Endothelial cell (in vitro differentiated cells): ENCODE results near the gene VPS13D. TPM values are rescaled to one million over a fixed set of nuclear protein-coding genes. Genes with fewer than 3 reads are reported as not detected.

ENCODE experiments used
- DNase-seq: peaks from one replicate; pipeline ENCODE4 v3.0.0; 2021; ENCODE audit warnings: low spot score
- H3K27ac Mint-ChIP-seq: one replicate; pipeline ENCODE4 v1.8.0; 2021; ENCODE audit warnings: mixed read lengths, inconsistent platforms; ENCODE audit not compliant: unreplicated experiment
- H3K27me3 Mint-ChIP-seq: one replicate; pipeline ENCODE4 v1.8.0; 2021; ENCODE audit warnings: mild to moderate bottlenecking, moderate library complexity, mixed read lengths, inconsistent platforms; ENCODE audit not compliant: unreplicated experiment
- H3K36me3 Mint-ChIP-seq: one replicate; pipeline ENCODE4 v1.8.0; 2021; ENCODE audit warnings: mild to moderate bottlenecking, low read depth, mixed read lengths, inconsistent platforms; ENCODE audit not compliant: unreplicated experiment
- H3K4me1 Mint-ChIP-seq: one replicate; pipeline ENCODE4 v1.8.0; 2021; ENCODE audit warnings: mild to moderate bottlenecking, mixed read lengths, inconsistent platforms; ENCODE audit not compliant: unreplicated experiment
- H3K4me3 Mint-ChIP-seq: one replicate; pipeline ENCODE4 v1.8.0; 2021; ENCODE audit warnings: mild to moderate bottlenecking, mixed read lengths, inconsistent platforms; ENCODE audit not compliant: unreplicated experiment
- H3K9me3 Mint-ChIP-seq: one replicate; pipeline ENCODE4 v1.8.0; 2021; ENCODE audit warnings: mixed read lengths, inconsistent platforms; ENCODE audit not compliant: unreplicated experiment
- CTCF ChIP-seq: fragments of 200-600 bp; sonication (generic); IDR thresholded peaks from one replicate; pipeline ENCODE4 v1.5.0; 2021; ENCODE audit warnings: antibody characterized with exemption; ENCODE audit not compliant: unreplicated experiment
- total RNA-seq: library from RNA; stranded (reverse); fragmentation: NEBNext Ultra II Directional; extraction: Animal tissue kit (Norgen Biotek cat#: 25700); gene quantifications from one replicate; pipeline ENCODE4 v1.2.1, GENCODE V29; 2021; ENCODE audit not compliant: unreplicated experiment

Gene VPS13D
- total RNA-seq, 1 donor from 2014 or later: 37.8 TPM

DNA sequence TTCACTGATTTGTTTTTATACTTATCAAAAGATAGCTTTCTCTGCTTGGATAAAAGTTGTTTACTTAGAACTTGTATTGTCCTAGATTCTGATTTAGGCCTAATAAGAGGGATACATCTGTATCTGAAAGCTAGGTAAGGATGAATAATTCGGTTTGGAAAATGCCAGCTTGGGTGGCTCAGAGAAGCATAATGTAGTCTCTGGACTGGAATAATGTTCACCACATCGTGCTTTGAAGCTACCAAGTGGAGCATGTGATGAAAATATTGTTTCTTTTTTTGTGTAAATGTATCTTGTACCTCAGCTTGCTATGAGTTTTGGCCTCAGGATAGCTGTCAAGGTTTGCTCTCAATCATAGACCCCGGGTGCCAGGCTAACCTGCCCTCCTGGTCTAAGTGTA, 49.2 kb downstream of the VPS13D start:
- H3K36me3 Mint-ChIP-seq: peaks cover 30% of the 10 kb centered on the region

GRCh38 chr1:12279728-12280464, 50.1 kb downstream of the VPS13D start:
- Mint-ChIP-seq H3K4me1 (no peaks in the 10 kb centered on the region), H3K9me3 (no peaks in the 10 kb centered on the region), H3K36me3 (peaks cover 31% of the 10 kb centered on the region), H3K27ac (no peak overlapping the region), H3K4me3 (no peak overlapping the region), H3K27me3 (no peaks in the 10 kb centered on the region)
- TF ChIP-seq CTCF: no peak
- no peak for DNase-seq

More for the DNA sequence above, 49.2 kb downstream of the VPS13D start:
- H3K27me3 Mint-ChIP-seq: no peaks in the 10 kb centered on the region
- H3K27ac Mint-ChIP-seq: no peak overlapping the region
- no peak for DNase-seq
- H3K4me1 Mint-ChIP-seq: no peaks in the 10 kb centered on the region
- no peak for TF ChIP-seq CTCF
- no peaks in the 10 kb centered on the region for H3K9me3 Mint-ChIP-seq
- no peak overlapping the region for H3K4me3 Mint-ChIP-seq

DNA sequence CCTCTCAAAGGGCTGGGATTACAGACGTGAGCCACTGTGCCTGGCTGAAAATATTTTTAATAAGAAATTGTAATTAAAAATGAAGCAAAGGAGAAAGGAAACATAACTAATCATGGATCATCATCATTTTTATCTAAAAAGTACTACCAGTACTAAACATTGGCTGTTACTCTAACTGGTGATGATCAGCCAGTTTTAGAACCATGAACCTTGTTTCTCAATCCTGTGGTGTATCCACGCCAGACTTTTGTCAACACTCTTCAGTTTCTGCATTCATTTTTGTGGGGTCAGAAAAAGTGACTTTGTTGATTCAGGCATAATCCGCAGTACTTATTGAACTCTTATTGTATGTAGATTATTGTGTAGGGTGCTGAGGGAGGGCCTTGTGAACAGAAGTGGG, 52.3 kb downstream of the VPS13D start:
- H3K9me3 Mint-ChIP-seq: no peaks in the 10 kb centered on the region
- peaks cover 22% of the 10 kb centered on the region for H3K36me3 Mint-ChIP-seq
- H3K4me1 Mint-ChIP-seq: no peaks in the 10 kb centered on the region
- no peak overlapping the region for H3K4me3 Mint-ChIP-seq
- H3K27ac Mint-ChIP-seq: no peak overlapping the region
- no peaks in the 10 kb centered on the region for H3K27me3 Mint-ChIP-seq
- no peak for DNase-seq
- no peak for TF ChIP-seq CTCF

GRCh38 chr1:12284486-12284885, 54.7 kb downstream of the VPS13D start:
- no peaks in the 10 kb centered on the region for H3K27me3 Mint-ChIP-seq
- H3K4me3 Mint-ChIP-seq: no peak overlapping the region
- H3K9me3 Mint-ChIP-seq: no peaks in the 10 kb centered on the region
- H3K4me1 Mint-ChIP-seq: no peaks in the 10 kb centered on the region
- H3K27ac Mint-ChIP-seq: no peak overlapping the region
- TF ChIP-seq CTCF: no peak
- H3K36me3 Mint-ChIP-seq: peaks cover 16% of the 10 kb centered on the region
- DNase-seq: no peak

DNA sequence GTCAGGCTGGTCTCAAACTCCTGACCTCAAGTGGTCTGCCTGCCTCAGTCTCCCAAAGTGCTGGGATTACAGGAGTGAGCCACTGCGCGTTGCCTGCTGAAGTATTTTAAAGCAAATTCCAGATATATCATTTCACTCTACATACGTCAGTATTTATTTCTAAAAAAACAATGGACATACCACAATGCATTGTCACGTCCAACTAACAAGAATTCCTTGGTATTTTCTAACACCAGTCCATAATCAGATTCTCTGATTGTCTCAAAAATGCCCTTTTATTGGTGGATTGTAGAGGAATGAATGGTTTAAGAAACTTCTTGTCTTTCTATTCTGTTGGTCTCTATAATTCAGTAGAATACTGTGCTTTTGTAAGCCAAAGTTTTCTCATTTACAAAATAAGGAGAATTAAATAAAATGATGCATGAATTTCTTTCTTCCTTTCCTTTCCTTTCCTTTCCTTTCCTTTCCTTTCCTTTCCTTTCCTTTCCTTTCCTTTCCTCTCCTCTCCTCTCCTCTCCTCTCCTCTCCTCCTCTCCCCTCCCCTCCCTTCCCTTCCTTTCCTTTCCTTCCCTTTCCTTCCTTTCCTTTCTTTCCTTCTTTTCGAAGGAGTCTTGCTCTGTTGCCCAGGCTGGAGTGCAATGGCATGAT, 55.8 kb downstream of the VPS13D start:
- no peaks in the 10 kb centered on the region for H3K4me1 Mint-ChIP-seq
- peaks cover 16% of the 10 kb centered on the region for H3K36me3 Mint-ChIP-seq
- no peak for DNase-seq
- H3K4me3 Mint-ChIP-seq: no peak overlapping the region
- no peak for TF ChIP-seq CTCF
- H3K27ac Mint-ChIP-seq: no peak overlapping the region
- no peaks in the 10 kb centered on the region for H3K9me3 Mint-ChIP-seq
- no peaks in the 10 kb centered on the region for H3K27me3 Mint-ChIP-seq
